ENCODE results near the gene KIF9. TPM values are rescaled to one million over a fixed set of nuclear protein-coding genes. Genes with fewer than 3 reads are reported as not detected.
"Not testable (repeated sequence)": the region's sequence is repeated elsewhere in the genome, so short reads cannot be mapped to it uniquely, and the experiment has no call there.

KIF9 gene
- total RNA-seq, 1 experiment from 2014 or later: 3.1 TPM

DNA sequence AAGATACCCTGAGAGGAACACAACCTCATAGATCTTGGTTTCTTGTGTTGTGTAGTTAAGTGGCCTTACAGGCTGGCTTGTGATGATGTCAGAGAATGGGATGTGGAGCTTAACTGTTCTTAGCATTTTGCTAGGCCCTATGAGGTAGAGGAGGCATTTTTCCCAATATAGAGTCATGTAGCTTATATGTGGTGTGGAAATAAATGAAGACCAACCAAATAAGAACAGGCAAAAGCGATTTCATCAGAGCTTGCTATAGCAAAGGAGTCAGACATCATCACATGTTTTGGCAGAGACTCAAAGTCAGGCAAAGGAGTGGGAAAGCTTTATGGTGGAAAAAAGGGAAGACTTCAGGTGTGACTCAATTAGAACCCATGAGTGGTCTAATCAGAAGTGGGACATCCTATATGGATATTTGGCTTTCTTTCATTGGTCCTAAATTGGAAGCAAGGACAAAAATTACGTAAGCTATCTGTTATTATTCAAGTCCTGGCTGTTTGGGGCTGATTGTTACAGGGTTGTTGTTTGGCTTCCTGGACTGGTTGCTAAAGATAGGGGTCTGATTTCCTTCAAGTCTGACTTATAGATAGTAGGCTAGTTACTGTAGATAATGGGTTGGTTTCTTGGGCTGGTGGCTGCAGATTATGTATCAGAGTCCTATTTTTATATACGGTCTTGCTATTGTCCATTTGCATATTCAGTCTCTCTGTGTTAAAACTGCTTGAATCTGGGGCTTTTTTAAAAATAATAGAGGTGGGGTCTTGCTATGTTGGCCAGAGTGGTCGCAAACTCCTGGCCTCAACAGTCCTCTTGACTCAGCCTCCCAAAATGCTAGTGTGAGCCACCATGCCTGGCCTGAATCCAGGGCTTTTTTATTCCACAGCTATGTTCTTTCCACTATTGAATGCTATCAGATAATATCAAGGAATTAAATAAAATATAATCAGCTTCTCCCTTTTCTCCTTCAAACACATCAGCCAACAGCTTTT, 88.4 kb downstream of the KIF9 start:
- no peak for DNase-seq (ENCODE audit: low read depth)

GRCh38 chr3:47186285-47186684, 96.3 kb downstream of the KIF9 start:
- no peak for DNase-seq (ENCODE audit: low read depth)

DNA sequence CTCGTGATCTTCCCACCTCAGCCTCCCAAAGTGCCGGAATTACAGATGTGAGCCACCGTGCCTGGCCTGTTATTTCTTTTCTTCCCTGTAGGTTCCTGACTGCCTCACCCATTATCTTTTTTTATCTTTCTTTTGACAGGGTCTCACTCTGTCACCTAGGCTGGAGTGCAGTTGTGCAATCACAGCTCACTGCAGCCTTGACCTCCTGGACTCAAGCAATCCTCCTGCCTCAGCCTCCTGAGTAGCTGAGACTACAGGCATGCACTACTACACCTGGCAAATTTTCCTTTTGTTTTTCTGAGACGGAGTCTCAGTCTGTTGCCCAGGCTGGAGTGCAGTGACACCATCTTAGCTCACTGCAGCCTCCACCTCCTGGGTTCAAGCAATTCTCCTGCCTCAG, 100.9 kb downstream of the KIF9 start:
- DNase-seq (ENCODE audit: low read depth): not testable (repeated sequence)

DNA sequence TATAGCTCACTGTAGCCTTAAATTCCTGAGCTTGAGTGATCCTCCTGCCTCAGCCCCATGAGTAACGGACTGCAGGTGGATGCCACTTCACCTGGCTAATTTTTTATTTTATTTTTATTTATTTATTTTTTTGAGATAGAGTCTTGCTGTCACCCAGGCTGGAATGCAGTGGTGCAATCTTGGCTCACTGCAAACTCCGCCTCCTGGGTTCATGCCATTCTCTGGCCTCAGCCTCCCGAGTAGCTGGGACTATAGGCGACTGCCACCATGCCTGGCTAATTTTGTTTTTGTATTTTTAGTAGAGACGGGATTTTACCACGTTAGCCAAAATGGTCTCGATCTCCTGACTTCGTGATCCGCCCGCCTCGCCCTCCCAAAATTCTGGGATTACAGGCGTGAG, 102.6 kb downstream of the KIF9 start:
- DNase-seq (ENCODE audit: low read depth): not testable (repeated sequence)

Other genes starting within 250 kb of the KIF9 start
- 10.7 and 17.3 TPM in 2 replicates for gene SETD2, start 118.7 kb downstream of the KIF9 start, total RNA-seq (2014; rRNA removed; shearing (Covaris generic))
- 6.9 and 12.7 TPM in 2 replicates for gene KLHL18, start 145 bp upstream of the KIF9 start, total RNA-seq (2014; rRNA removed; shearing (Covaris generic))
- gene PTPN23, start 98.2 kb upstream of the KIF9 start, total RNA-seq (2014; rRNA removed; shearing (Covaris generic)): 3.3 and 8.5 TPM in 2 replicates
- gene SCAP, start 193.1 kb upstream of the KIF9 start, total RNA-seq (2014; rRNA removed; shearing (Covaris generic)): 26.2 and 40.1 TPM in 2 replicates
- gene ELP6, start 230.9 kb upstream of the KIF9 start, total RNA-seq (2014; rRNA removed; shearing (Covaris generic)): 20.4 and 24.5 TPM in 2 replicates